ENCODE results near the gene KRTAP5-3. TPM values are rescaled to one million over a fixed set of nuclear protein-coding genes. Genes with fewer than 3 reads are reported as not detected.
"Not testable (repeated sequence)": the region's sequence is repeated elsewhere in the genome, so short reads cannot be mapped to it uniquely, and the experiment has no call there.

KRTAP5-3 gene
- total RNA-seq, 1 experiment from 2014 or later = not detected

DNA sequence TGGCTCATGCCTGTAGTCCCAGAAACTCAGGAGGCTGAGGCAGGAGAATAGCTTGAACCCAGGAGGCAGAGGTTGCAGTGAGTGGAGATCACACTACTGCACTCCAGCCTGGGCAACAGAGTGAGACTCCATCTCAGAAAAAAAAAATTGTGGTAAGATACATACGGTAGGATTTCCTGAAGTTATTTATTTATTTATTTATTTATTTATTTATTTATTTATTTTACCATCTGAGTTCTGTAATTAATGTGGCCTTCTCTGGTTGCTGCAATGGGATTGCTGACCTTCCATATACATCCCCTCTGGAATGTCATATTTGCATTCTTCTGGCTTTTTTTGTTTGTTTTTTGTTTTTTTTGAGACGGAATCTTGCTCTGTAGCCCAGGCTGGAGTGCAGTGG, 25.4 kb downstream of the KRTAP5-3 start:
- DNase-seq (ENCODE audit: low read depth) = not testable (repeated sequence)

DNA sequence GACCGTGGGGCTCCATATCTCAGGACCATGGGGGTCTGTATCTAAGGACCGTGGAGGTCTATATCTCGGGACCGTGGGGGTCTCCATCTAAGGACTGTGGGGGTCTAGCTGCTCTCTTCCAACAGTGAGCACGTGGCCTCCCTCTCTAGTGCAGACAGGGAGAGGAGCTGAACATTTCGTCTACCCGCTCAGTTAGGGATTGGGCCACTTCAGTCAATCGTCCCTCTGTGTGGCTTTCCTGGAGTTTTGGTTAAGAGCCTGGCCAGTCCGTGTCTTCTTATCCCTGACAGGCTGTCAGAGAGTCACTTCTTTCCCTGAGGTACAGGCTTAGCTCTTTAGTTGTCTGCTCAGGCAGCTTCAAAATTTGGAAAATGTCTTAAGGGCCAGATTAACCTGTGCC, 26.3 kb downstream of the KRTAP5-3 start:
- no peak for DNase-seq (ENCODE audit: low read depth)

GRCh38 chr11:1576825-1577224, 31.4 kb downstream of the KRTAP5-3 start:
- DNase-seq (ENCODE audit: low read depth) = no peak

DNA sequence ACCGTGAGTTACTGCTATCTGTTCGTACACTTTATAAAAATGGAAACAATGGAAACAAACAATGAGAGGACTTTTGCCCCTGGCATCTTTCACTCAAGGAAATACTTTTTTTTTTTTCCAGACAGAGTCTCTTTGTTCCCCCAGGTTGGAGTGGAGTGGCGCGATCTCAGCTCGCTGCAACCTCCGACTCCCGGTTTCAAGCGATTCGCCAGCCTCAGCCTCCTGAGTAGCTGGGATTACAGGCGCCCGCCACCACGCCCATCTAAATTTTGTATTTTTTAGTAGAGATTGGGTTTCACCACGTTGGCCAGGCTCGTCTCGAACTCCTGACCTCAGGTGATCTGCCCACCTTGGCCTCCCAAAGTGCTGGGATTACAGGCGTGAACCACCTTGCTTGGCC, 32.5 kb downstream of the KRTAP5-3 start:
- not testable (repeated sequence) for DNase-seq (ENCODE audit: low read depth)

DNA sequence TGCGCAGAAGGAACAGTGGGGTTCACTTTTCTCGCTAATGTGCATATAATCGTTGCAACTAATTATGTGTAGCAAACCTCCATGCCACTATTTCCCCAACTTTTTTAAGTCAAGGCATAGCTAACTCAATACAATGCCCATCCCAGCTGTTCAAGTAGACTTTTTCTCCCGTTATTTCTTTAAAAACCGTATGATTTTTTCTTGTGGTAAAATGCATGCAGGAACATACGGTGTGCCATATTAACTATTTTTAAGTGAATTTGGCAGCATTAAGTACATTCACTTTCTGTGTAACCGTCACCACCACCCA, 33.4 kb downstream of the KRTAP5-3 start:
- DNase-seq (ENCODE audit: low read depth) = no peak

DNA sequence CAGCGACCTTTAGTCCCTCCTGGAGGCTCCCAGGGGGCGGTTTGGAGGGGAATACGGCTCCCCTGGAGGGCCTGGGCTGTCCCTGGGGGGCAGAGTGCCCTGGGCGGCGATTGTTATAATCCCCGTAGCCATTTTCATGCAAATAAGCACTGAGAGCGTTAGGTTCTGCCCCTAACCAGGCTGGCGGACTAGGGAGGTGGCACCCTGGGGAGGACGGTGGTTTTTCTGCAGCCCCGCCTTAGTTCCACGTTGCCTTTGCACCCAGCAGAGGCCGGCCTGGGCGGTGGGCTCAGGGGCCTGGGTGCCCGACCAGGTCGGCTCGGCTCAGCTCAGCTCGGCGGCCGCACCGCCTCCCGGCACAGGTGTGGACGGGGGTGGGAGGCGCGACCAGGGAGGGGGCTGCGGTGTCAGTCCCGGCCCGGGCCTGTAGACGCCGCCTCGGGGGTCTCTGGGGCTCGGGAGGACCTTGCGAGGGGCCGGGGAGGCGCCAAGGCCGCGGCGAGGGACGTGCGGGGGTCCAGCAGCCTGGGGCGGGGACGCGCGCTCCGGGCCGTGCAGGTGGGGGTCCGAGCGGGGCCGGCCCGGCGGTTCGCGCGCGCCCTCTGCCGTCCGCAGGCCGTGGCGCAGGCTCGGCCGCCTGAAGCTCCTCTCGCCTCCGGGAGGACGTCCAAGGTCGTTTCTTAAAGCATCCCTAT, 33.9 kb downstream of the KRTAP5-3 start:
- no peak for DNase-seq (ENCODE audit: low read depth)

GRCh38 chr11:1573903-1574237, 34.4 kb downstream of the KRTAP5-3 start:
- DNase-seq (ENCODE audit: low read depth) = no peak

DNA sequence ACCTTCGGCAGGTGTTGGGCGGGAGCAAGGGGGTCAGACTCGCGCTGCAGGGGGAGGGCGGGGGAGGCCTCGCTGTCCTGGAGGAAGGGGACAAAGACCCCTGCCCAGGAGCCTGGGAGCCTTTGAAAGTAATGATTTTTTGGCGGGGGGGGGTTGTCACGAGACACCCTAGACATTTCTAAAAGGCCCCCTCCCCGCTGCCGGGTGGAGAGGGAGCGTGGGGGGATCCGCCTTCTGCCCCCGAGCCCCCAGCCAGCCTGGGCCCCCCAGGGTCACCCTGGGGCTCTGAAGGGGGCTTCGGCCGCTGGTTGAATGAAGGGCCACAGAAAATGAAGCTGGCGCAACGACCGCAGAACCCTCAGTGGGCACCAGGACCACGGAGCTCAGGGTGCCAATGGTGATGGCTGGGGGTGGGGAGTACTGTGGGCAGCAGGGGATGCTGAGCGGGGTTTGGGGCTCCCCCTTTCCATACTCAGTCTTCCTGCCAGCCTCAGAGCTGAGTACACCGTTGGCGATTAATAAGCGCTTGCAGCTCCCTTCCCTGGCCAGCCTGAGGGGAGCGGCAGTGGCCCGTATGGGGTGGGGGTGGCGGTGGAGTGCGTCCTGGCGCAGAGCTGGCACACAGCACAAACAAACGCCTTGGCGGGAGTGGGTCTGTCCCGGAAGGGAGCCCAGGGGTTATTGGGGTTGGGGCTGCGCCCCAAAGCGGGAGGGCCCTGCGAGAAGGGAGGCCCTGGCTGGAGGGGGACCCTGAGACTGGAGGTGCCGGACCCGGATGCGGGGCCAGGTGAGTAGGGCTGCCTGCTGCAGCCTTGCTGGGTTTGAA, 35.0 kb downstream of the KRTAP5-3 start:
- no peak for DNase-seq (ENCODE audit: low read depth)

- DNase-seq (ENCODE audit: low read depth) = peak; percentile 67
These were observed 35.8 kb downstream of the KRTAP5-3 start, which contains the start of gene DUSP8 for GRCh38 chr11:1572197-1573076. Gene DUSP8 (minus strand): TSS chr11:1572271. CDS start chr11:1565826, 6,445 bp downstream.

DNA sequence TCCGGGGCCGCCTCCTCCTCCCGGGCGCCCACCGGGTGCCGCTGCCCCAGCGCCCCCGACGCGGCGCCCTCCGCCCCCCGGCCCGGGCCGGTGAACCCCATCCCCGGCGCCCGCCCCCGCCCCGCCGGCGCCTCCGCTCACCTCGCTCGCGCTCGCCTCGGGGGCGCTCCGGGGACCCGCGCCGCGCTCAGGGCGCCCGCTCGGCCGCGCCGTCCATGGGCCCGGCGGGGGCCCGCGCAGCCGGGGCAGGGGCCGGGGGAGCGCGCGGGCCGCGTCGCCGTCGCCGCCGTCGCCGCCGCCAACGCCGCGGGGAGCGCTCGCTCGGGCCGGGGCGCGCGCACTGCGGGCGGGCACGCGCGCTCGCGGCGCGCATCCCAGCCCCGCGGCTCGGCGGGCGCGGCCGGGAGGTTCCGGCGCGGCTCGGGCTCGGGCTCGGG, 36.5 kb downstream of the KRTAP5-3 start:
- no peak for DNase-seq (ENCODE audit: low read depth)

DNA sequence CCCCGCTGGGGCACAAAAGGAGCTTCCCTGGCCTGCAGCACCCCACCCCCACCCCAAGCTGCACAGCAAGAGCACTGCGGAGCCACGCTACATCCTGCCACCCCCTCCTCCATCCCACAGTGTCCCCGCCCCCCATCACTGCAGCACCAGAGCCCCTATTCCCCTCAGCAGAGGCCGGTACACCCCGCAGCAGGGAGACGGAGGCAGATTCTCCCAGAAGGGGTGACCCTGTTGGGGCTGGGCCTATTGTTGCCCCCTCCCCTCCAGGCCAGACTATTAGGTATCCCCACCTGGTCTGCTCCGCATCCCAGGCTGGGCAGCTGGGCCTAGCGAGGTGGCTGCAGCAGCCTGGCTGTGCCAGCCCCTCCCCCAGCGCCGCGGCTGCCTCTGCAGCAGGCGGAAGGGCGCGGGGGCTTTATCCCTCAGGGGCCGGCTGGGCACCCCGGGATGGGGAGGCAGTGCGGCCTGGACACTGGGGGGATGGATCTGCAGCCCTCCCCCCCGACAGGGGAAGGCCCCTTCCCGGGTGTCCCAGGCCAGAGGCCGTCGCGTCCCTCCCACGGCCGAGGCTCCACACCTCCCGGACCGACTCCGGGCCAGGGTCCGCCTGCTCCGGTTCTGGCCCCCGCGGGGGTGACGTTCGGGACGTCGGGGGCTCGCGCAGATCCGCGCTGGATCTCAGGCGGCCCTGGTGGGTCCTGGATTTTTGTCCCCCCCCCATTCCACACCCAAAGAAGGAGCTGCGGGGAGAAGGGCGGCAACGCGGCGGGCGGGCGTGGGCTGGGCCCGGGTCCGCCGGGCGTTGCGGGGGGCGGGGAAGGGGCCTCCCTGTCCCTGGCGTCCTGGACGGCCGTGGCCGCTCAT, 37.1 kb downstream of the KRTAP5-3 start:
- no peak for DNase-seq (ENCODE audit: low read depth)

GRCh38 chr11:1570531-1570895, 37.8 kb downstream of the KRTAP5-3 start:
- no peak for DNase-seq (ENCODE audit: low read depth)

DNA sequence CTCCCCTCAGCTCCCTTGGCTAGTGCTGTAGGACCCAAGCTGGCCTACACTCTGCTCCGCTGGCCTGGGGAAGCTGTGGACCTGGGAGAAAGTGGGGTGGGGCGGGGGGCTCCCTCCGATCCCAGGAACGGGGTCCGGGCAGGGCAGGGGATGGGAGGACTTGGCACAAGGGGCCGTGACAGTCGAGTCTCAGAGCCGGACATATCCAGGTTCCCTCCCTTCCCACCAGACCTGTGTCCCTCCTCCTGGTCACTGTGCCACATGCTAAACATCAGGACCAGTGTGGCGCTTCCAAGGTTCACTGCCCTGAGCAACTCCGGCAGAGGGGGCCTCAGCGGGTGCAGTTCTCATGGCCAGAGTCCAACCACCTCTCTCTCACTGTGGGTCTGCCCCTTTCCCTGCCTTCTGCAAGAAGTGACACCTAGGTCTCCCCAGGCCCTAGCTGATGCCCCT, 38.2 kb downstream of the KRTAP5-3 start:
- DNase-seq (ENCODE audit: low read depth) = no peak

DNA sequence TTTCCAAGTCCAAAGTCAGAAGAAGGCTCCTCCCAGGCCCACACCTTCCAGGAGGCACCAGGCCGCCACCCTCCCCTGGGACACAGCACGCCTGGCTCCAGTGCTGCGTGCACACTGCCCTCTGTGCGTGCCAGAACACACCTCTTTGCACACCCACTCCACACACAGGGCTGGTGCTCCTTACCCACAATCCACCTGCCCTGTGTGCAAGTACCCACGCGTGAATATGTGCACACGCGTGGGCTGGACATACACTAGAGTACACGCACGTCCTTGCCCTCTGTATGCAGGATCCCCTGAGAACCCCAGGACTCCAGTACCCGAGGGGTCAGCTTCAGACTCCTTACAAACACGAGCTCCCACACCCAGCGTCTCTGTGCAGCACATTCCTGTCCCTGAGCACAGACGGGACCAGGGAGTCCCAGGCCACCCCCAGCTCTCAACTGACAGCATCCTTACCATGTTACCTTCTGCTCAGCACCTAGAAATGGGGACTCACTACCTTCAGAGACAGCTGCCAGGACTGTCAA, 38.9 kb downstream of the KRTAP5-3 start:
- DNase-seq (ENCODE audit: low read depth) = no peak

GRCh38 chr11:1568441-1568911, 39.8 kb downstream of the KRTAP5-3 start:
- DNase-seq (ENCODE audit: low read depth) = no peak

DNA sequence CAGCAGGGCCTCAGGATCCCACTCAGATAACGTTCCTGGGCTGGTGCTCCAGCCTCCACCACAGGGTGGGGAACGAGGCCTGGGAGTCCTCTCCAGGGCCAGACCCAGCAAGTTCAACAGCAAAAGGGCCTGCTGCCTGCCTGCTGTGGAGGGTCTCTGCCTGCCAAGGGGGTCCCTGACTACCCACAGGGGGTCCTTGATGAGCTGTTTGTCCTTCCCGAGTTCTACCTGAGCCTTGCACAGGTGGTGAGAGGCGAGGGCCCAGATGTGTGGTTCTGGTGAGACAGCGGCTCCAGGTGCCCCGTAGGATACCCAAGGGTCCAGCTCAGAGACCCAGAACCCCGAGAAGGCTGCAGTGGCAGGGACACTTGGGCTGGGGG, 40.6 kb downstream of the KRTAP5-3 start:
- DNase-seq (ENCODE audit: low read depth) = no peak

GRCh38 chr11:1567052-1567720, 41.1 kb downstream of the KRTAP5-3 start:
- no peak for DNase-seq (ENCODE audit: low read depth)

GRCh38 chr11:1566381-1567051, 41.7 kb downstream of the KRTAP5-3 start:
- no peak for DNase-seq (ENCODE audit: low read depth)

DNA sequence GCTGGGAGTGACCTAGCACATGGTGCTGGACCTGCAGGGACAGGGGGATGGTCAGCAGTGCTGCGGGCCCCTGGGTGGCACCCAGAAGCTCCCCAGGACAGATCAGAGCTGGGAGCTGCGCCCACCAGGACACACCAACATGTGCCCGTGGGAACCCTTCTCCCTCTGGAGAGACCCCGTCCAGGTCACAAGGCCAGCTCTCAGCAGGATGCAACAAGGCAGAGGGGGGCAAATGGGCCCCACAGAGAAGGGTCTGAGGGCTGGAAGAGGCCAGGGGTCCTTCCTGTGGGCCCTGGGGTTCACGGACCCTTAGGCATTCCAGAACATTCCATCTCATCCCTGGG, 42.4 kb downstream of the KRTAP5-3 start:
- no peak for DNase-seq (ENCODE audit: low read depth)
